GM12875 (cell line): ENCODE results near the gene MRPS34.

Experiments used
- H3K4me3 ChIP-seq: one replicate; pipeline ENCODE4 v1.5.1; 2011; ENCODE audit warnings: low read depth, low read length, control low read depth
- TF ChIP-seq, protein P1 (sequence below): IDR thresholded peaks from 2 replicates; pipeline ENCODE4 v1.5.1; 2011; ENCODE audit warnings: low read depth, mild to moderate bottlenecking, control low read depth, inconsistent platforms, low read length, moderate library complexity, borderline replicate concordance; ENCODE audit not compliant: insufficient read depth

The MRPS34 gene

DNA sequence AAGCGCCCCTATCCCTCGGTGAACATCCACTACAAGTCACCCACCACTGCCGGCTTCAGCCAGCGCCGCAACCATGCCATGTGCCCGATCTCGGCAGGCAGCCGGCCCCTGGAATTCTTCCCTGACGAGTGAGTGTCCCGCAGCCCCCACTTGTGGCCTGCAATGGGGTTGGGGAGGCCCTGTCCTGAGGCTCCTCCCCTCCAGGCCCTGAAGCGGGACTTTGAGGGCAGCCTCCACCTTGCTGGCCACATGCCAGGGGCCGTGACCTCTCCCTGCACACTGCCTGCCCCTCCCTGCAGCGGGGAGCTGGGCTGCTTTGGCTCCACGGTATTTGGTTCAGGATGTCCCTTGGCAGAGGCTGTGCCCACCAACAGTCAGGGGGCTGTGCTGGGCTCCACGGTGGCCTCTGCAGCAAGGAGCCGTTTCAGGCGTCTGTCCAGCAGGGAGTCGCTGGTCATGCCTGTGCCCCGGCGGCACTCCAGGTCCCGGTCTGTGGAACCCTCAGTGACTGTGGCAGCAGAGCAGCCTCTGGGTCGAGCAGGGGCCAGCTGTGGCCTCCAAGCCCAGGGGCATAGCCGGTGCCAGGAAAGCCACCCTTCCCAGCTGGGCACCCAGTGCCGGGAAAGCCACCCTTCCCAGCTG lies 9.9 kb downstream of the MRPS34 start:
- TF ChIP-seq, protein P1, sequence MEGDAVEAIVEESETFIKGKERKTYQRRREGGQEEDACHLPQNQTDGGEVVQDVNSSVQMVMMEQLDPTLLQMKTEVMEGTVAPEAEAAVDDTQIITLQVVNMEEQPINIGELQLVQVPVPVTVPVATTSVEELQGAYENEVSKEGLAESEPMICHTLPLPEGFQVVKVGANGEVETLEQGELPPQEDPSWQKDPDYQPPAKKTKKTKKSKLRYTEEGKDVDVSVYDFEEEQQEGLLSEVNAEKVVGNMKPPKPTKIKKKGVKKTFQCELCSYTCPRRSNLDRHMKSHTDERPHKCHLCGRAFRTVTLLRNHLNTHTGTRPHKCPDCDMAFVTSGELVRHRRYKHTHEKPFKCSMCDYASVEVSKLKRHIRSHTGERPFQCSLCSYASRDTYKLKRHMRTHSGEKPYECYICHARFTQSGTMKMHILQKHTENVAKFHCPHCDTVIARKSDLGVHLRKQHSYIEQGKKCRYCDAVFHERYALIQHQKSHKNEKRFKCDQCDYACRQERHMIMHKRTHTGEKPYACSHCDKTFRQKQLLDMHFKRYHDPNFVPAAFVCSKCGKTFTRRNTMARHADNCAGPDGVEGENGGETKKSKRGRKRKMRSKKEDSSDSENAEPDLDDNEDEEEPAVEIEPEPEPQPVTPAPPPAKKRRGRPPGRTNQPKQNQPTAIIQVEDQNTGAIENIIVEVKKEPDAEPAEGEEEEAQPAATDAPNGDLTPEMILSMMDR = no peak
- no peak overlapping the region for H3K4me3 ChIP-seq

DNA sequence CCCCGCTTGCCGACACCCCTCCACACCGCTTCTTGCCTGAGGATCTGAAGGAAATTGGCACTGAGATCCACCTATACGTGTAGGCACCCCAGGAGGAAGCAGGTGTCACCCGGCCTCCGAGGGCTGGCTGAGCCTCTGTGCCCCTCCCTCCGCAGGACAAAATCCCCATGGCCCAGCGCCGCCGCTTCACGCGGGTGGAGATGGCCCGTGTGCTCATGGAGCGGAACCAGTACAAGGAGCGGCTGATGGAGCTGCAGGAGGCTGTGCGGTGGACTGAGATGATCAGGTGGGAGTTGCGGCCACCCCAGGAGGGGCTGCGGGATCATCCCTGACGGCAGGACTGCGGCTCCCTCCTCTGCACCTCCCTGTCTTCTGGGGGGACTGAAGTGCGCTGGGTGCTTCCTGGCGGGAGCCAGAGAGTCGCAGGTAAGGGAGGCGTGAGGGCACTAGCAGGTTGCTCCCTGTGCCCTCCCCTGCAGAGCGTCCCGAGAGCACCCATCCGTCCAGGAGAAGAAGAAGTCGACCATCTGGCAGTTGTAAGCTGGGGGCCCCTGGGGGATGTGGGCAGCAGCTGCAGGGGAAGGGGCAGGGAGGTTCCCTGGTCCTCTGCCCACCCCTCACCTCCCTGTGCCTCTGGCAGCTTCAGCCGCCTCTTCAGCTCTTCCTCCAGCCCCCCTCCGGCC lies 10.6 kb downstream of the MRPS34 start:
- H3K4me3 ChIP-seq = no peak overlapping the region
- TF ChIP-seq, protein P1 = no peak

DNA sequence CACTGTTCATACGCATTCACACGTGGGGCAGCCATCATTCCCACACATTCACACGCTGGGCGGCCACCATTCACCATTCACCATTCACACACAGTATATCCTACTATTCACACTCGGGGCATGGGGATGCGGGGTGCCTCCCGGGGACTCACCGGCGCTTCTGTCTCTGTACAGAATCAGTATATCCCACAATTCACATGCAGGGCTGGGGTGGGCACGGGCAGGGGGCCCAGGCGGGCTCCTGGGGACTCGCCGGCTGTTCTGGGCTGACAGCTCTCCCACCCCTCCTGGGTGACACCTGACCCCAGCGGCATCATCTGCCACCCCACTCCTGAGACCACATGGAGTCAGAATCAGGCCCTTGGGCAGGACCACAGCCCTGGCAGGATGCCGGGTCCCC lies 11.2 kb downstream of the MRPS34 start:
- H3K4me3 ChIP-seq = no peak overlapping the region
- TF ChIP-seq, protein P1 = no peak

DNA sequence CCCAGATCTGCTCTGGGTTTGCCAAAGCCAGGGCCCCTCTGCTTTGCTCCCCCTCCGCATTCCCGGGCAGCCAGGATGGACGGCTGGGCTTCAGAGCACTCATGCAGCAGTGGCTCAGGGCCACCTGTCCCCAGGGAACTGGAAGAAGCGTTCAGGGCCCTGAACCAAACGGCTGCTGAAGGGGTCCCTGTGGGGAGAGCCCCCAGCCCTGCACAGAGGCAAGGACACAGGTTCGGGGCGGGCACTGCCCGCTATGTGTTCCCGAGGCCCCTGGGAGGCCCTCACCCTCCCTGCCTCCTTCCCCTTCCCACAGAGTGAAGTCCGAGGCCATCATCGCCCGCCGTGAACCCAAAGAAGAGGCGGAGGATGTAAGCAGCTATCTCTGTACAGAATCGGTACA lies 12.0 kb downstream of the MRPS34 start:
- TF ChIP-seq, protein P1 = no peak
- H3K4me3 ChIP-seq = no peak overlapping the region

DNA sequence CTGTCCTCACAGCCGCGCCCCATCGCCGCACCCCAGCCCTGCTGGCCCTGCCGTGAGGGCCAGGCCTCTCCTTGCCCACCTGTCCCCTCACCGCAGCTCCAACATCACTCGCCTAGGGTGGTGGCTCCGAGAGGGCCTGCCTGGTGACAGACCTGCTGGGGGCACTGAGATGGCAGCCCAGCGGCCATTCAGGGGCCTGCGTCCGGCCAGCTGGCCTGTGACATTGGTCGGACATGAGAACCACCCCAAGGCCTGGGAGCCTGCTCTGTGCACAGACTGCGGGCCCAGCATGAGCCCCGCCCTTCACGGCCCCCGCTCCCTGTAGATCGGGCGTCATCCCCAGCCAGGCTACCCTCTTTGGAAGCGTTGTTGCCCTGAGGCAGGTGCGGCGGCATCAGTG lies 13.4 kb downstream of the MRPS34 start:
- H3K4me3 ChIP-seq = no peak overlapping the region
- TF ChIP-seq, protein P1 = no peak

DNA sequence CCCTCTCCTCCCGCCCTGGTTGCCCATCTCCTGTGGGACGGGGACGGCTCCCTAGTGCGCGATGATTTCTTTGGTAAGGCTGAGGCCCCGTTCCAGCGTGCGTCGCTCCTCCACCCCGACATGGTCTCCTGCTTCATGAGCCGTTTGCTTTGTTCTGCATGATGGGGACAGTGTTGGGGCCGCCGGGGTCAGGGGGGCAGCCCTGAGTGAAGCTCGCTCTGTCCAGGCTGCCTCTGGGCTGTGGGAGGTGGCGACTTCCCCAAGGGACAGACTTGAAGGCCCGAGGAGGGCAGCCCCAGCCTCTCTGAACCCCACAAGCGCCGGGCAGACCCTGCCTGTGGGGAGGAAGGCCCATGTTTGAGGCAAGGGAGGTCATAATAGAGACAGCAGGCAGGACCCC lies 14.0 kb downstream of the MRPS34 start:
- H3K4me3 ChIP-seq = no peak overlapping the region
- TF ChIP-seq, protein P1 = no peak
